Choroid plexus epithelial cell (primary cell): ENCODE measurements around the gene CLCF1.
A peak's percentile ranks its signal among the peaks of the same experiment; 100 is the strongest.

Experiments used
- DNase-seq: peaks from one replicate; pipeline ENCODE4 v3.0.0-alpha.2; 2010; ENCODE audit warnings: low read depth
- H3K4me3 ChIP-seq: 2 replicates; pipeline ENCODE4 v1.5.1; 2011; ENCODE audit warnings: low read depth, mild to moderate bottlenecking, control low read depth, low read length, moderate library complexity
- CTCF ChIP-seq: conservative IDR thresholded peaks from 2 replicates; pipeline ENCODE4 v1.5.1; 2011; ENCODE audit warnings: low read depth, mild to moderate bottlenecking, control low read depth, inconsistent platforms, low read length, moderate library complexity

Gene CLCF1

GRCh38 chr11:67391304-67392182 lies 18.1 kb upstream of the CLCF1 start, which contains the start of gene RAD9A:
Gene RAD9A, plus strand, starts transcription at chr11:67391986. Its CDS starts 59 bp downstream, at chr11:67392045.
- peak within 1 kb of the TSS; percentile 93 for H3K4me3 ChIP-seq
- DNase-seq, result peak; percentile 94
- TF ChIP-seq CTCF, result peak; percentile 1

GRCh38 chr11:67390947-67391303 lies 17.5 kb upstream of the CLCF1 start:
- TF ChIP-seq CTCF, result no peak
- DNase-seq, result no peak
- H3K4me3 ChIP-seq, result peak overlapping the region; percentile 93

GRCh38 chr11:67389477-67389876 lies 16.1 kb upstream of the CLCF1 start:
- H3K4me3 ChIP-seq, result no peak overlapping the region
- TF ChIP-seq CTCF, result peak; percentile 72
- DNase-seq, result no peak

- TF ChIP-seq CTCF, result no peak
- no peak for DNase-seq
- H3K4me3 ChIP-seq, result no peak overlapping the region
Observed at GRCh38 chr11:67387518-67387917, 14.1 kb upstream of the CLCF1 start.

GRCh38 chr11:67387069-67387468 lies 13.7 kb upstream of the CLCF1 start:
- no peak overlapping the region for H3K4me3 ChIP-seq
- DNase-seq, result no peak
- no peak for TF ChIP-seq CTCF

- H3K4me3 ChIP-seq, result no peak overlapping the region
- TF ChIP-seq CTCF, result no peak
- peak; percentile 42 for DNase-seq
Observed at GRCh38 chr11:67384851-67385366, 11.5 kb upstream of the CLCF1 start.
